ENCODE results near the gene UVRAG. TPM values are rescaled to one million over a fixed set of nuclear protein-coding genes. Genes with fewer than 3 reads are reported as not detected.

UVRAG gene
- total RNA-seq, 1 experiment from 2014 or later = 29.5 TPM

DNA sequence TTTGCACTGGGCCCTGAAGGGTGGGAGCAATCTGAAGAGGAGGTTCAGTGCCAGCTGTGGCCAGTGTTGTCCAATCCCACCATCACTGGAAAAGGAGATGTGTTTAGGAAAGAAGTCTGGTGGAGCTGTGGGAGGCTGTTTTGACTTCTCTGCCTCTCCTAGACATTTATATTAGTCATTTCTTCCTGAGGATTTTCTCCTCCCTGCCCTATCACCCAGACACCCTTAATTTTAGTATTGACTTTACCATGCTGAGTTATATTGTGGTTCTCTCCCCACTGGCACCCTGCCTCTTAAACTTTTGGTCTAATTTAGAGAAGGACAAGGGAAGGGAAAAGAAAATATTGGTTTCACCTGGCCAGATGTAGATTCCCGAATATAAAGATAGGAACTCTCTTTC, 232.2 kb downstream of the UVRAG start:
- CTCF ChIA-PET = no interaction called here
- no peaks in the 10 kb centered on the region for H3K36me3 ChIP-seq (ENCODE audit: control insufficient read depth, insufficient read depth, low read length)
- intact Hi-C loops (cut with micrococcal nuclease; ENCODE audit: unreplicated experiment) (no loop called here), in situ Hi-C loops (cut with HindIII; ENCODE audit: low pct_unique_long_range_greater_than_20kb, low sequenced_read_pairs) (no loop called here)
- DNase-seq (ENCODE audit: low read depth, low spot score) (no peak), ATAC-seq (no peak)
- no peaks in the 10 kb centered on the region for H3K4me1 ChIP-seq (ENCODE audit: control insufficient read depth, insufficient read depth, low read length)
- no peak overlapping the region for H3K27ac ChIP-seq (ENCODE audit: low read length)
- H3K4me3 ChIP-seq (ENCODE audit: low read depth in 2 of 2, low read length in 2 of 2) = no peak overlapping the region
- no peaks in the 10 kb centered on the region for H3K27me3 ChIP-seq (ENCODE audit: control insufficient read depth, insufficient read depth, low read length)
- POLR2A ChIA-PET = interaction anchor here (1.0 kb wide), 1 partner anchor 32 kb away, joined by 3 read pairs; no protein-coding TSS in a partner anchor
- TF ChIP-seq, protein P1, sequence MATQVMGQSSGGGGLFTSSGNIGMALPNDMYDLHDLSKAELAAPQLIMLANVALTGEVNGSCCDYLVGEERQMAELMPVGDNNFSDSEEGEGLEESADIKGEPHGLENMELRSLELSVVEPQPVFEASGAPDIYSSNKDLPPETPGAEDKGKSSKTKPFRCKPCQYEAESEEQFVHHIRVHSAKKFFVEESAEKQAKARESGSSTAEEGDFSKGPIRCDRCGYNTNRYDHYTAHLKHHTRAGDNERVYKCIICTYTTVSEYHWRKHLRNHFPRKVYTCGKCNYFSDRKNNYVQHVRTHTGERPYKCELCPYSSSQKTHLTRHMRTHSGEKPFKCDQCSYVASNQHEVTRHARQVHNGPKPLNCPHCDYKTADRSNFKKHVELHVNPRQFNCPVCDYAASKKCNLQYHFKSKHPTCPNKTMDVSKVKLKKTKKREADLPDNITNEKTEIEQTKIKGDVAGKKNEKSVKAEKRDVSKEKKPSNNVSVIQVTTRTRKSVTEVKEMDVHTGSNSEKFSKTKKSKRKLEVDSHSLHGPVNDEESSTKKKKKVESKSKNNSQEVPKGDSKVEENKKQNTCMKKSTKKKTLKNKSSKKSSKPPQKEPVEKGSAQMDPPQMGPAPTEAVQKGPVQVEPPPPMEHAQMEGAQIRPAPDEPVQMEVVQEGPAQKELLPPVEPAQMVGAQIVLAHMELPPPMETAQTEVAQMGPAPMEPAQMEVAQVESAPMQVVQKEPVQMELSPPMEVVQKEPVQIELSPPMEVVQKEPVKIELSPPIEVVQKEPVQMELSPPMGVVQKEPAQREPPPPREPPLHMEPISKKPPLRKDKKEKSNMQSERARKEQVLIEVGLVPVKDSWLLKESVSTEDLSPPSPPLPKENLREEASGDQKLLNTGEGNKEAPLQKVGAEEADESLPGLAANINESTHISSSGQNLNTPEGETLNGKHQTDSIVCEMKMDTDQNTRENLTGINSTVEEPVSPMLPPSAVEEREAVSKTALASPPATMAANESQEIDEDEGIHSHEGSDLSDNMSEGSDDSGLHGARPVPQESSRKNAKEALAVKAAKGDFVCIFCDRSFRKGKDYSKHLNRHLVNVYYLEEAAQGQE (IDR thresholded peaks at IDR 0.05; ENCODE audit: insufficient read depth in 1 of 2, low read depth in 2 of 2, low read length in 1 of 2) = no peak
- TF ChIP-seq TCF7L2 (IDR thresholded peaks at IDR 0.05; ENCODE audit: low read depth, low read length) = no peak
- no peak for TF ChIP-seq SIN3A (IDR thresholded peaks at IDR 0.05; ENCODE audit: borderline replicate concordance, insufficient read depth, low read depth, low read length)
- TF ChIP-seq, protein P2, sequence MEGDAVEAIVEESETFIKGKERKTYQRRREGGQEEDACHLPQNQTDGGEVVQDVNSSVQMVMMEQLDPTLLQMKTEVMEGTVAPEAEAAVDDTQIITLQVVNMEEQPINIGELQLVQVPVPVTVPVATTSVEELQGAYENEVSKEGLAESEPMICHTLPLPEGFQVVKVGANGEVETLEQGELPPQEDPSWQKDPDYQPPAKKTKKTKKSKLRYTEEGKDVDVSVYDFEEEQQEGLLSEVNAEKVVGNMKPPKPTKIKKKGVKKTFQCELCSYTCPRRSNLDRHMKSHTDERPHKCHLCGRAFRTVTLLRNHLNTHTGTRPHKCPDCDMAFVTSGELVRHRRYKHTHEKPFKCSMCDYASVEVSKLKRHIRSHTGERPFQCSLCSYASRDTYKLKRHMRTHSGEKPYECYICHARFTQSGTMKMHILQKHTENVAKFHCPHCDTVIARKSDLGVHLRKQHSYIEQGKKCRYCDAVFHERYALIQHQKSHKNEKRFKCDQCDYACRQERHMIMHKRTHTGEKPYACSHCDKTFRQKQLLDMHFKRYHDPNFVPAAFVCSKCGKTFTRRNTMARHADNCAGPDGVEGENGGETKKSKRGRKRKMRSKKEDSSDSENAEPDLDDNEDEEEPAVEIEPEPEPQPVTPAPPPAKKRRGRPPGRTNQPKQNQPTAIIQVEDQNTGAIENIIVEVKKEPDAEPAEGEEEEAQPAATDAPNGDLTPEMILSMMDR (IDR thresholded peaks at IDR 0.05) = no peak
- BruUV-seq (replicated peaks) = no TSS peak
- H3K9me3 ChIP-seq (ENCODE audit: control insufficient read depth, insufficient read depth, low read depth, low read length) = peaks cover 5% of the 10 kb centered on the region; the same call in 1 of the 2 replicates

DNA sequence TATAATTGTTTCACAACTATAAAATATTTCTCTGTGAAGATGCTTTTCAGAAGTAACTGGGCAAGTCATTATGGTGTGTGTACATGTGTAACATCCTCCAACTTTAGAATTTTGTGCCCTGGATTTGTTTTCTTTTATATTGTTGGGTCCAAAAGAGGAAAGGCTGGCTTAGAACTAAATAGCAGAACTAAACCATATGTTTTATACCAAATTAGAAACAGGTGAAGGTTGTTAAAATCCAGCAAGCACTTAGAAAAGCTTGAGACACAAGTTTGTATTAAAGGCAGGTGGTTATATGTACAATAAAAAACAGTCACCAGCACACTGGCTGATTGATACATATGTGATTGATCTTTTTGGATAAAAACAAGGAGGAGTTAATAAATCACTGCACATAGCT, 232.8 kb downstream of the UVRAG start:
- Histone ChIP-seq H3K4me1 (ENCODE audit: control insufficient read depth, insufficient read depth, low read length) (no peaks in the 10 kb centered on the region), H3K36me3 (ENCODE audit: control insufficient read depth, insufficient read depth, low read length) (no peaks in the 10 kb centered on the region), H3K27me3 (ENCODE audit: control insufficient read depth, insufficient read depth, low read length) (no peaks in the 10 kb centered on the region), H3K27ac (ENCODE audit: low read length) (no peak overlapping the region), H3K4me3 (ENCODE audit: low read depth in 2 of 2, low read length in 2 of 2) (no peak overlapping the region), H3K9me3 (ENCODE audit: control insufficient read depth, insufficient read depth, low read depth, low read length) (peaks cover 5% of the 10 kb centered on the region; the same call in 1 of the 2 replicates)
- TF ChIP-seq, protein P2 (IDR thresholded peaks at IDR 0.05) = no peak
- no peak for TF ChIP-seq SIN3A (IDR thresholded peaks at IDR 0.05; ENCODE audit: borderline replicate concordance, insufficient read depth, low read depth, low read length)
- no peak for TF ChIP-seq TCF7L2 (IDR thresholded peaks at IDR 0.05; ENCODE audit: low read depth, low read length)
- in situ Hi-C loops (cut with HindIII; ENCODE audit: low pct_unique_long_range_greater_than_20kb, low sequenced_read_pairs) (no loop called here), intact Hi-C loops (cut with micrococcal nuclease; ENCODE audit: unreplicated experiment) (no loop called here)
- no peak for ATAC-seq
- ChIA-PET POLR2A (interaction anchor here (0.8 kb wide), 1 partner anchor 14 kb away, joined by 3 read pairs; no protein-coding TSS in a partner anchor), CTCF (no interaction called here)
- no TSS peak for BruUV-seq (replicated peaks)
- no peak for DNase-seq (ENCODE audit: low read depth, low spot score)

Measured in Panc1 (cell line).